ENCODE results near the gene ATP8A2. TPM values are rescaled to one million over a fixed set of nuclear protein-coding genes. Genes with fewer than 3 reads are reported as not detected.

The ATP8A2 gene
- total and polyA plus RNA-seq, 9 of the 15 experiments (the other 6 are each of a cell fraction or from before 2014, with no cell fraction given): under 0.01 to 0.33 (median 0.06) TPM; not detected in 4

- in situ Hi-C loops (cut with MboI): no loop called here
- Histone ChIP-seq H3K27ac (ENCODE audit: extremely low read depth, low read depth, low read length) (no peak overlapping the region), H3K4me3 (no peak overlapping the region), H3K27me3 (ENCODE audit: control insufficient read depth in 2 of 2, insufficient read depth in 2 of 2, low read length in 2 of 2) (peaks cover 0 to 5% of the 10 kb centered on the region in 2 experiments; a peak in 1 of 5 replicates), H3K36me3 (ENCODE audit: control insufficient read depth, insufficient read depth, low read length) (no peaks in the 10 kb centered on the region), H3K4me1 (replicated peaks in 1 of 2; ENCODE audit: control insufficient read depth in 2 of 2, insufficient read depth in 2 of 2, low read length in 2 of 2) (no peaks in the 10 kb centered on the region), H3K9me3 (replicated peaks; ENCODE audit: control insufficient read depth, insufficient read depth, low read depth, low read length) (no peaks in the 10 kb centered on the region), H4K20me1 (replicated peaks; ENCODE audit: control insufficient read depth, insufficient read depth, low read length) (no peaks in the 10 kb centered on the region; the same call in 1 of the 2 replicates), H3K9me1 (ENCODE audit: control insufficient read depth, insufficient read depth, low read length) (no peaks in the 10 kb centered on the region), H3K79me2 (ENCODE audit: control insufficient read depth, insufficient read depth, low read length) (no peaks in the 10 kb centered on the region), H3K4me2 (ENCODE audit: insufficient read depth, low read length) (no peak overlapping the region), H3K9ac (ENCODE audit: insufficient read depth in 1 of 2, low read depth in 2 of 2, low read length in 2 of 2) (no peak overlapping the region), H2AFZ (ENCODE audit: low read depth, low read length) (no peak overlapping the region)
- FAIRE-seq (no peak), ATAC-seq (no peak), DNase-seq (ENCODE audit: extremely low read depth in 1 of 4, low spot score in 3 of 4) (no peak)
- CTCF ChIA-PET (ENCODE audit: low intra/inter-chr PET ratio): no interaction called here
- intact Hi-C loops (cut with micrococcal nuclease): no loop called here
- POLR2A ChIA-PET: no interaction called here
- TF ChIP-seq GTF2E2 (tag; IDR thresholded peaks at IDR 0.05) (no peak), BHLHE40 (IDR thresholded peaks at IDR 0.05; ENCODE audit: low read length) (no peak), ZNF696 (CRISPR knock-in tag; conservative IDR thresholded peaks at IDR 0.05) (no peak), ZNF263 (CRISPR knock-in tag; IDR thresholded peaks at IDR 0.05; ENCODE audit: borderline replicate concordance) (no peak), NFXL1 (CRISPR knock-in tag; IDR thresholded peaks at IDR 0.05) (no peak), FOSL1 (tag; conservative IDR thresholded peaks at IDR 0.05) (no peak), SETDB1 (IDR thresholded peaks at IDR 0.05; ENCODE audit: low read length) (no peak), SMC3 (conservative IDR thresholded peaks at IDR 0.05; ENCODE audit: insufficient read depth, low read depth, low read length) (no peak)
- no TSS peak for BruUV-seq (replicated peaks)
- 0% methylated on average over 1 of the region's 2 CpGs for whole genome bisulfite sequencing (ENCODE audit: insufficient coverage, low coverage, missing lambda C conversion rate)
Observed at GRCh38 chr13:25602176-25602575, 230.4 kb downstream of the ATP8A2 start.

Data from K562 (cell line).